Measurements from ENCODE around the gene PGM2.
A peak's percentile ranks its signal among the peaks of the same experiment; 100 is the strongest.
"Not testable (repeated sequence)": the region's sequence is repeated elsewhere in the genome, so short reads cannot be mapped to it uniquely, and the experiment has no call there.

Gene PGM2

DNA sequence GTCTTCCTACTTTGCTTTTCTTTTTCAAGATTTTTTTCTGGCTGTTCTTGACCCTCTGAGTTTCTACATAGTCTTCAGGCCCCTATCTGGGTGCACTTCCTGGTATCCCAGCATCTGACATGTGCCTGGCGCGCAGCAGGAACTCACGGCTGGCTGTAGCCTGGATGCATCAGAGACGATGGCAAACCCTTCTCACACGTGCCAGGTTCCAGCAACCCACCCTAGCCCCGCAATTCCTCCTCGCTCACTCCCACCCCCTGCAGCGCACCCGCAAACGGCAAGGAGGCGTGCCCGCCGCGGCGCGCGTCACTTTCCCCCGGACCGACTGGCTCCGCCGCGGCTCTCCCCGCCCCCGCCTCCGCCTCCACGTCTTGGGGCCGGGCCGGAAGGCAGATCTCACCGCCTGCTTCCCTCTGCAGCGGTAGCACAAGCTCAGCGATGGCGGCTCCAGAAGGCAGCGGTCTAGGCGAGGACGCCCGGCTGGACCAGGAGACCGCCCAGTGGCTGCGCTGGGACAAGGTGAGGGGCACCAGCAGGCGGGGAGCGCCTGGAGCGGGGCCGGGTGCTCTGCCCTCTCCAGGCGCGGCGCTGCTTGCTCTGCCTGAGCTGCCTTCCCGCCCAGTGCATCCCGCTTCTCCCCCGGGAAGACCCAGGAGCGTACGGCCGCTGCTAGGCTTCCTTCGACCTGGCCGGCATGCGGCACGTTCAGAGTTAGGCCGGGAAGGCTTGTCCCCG is at the start of gene PGM2:
TSS of gene PGM2 (plus strand) at position 392 of the 735 bp plus-strand sequence. CDS start at position 439, 47 bp downstream.
- DNase-seq (ENCODE audit: extremely low read depth, low read depth), result peak; percentile 36
- TF ChIP-seq, protein P1, sequence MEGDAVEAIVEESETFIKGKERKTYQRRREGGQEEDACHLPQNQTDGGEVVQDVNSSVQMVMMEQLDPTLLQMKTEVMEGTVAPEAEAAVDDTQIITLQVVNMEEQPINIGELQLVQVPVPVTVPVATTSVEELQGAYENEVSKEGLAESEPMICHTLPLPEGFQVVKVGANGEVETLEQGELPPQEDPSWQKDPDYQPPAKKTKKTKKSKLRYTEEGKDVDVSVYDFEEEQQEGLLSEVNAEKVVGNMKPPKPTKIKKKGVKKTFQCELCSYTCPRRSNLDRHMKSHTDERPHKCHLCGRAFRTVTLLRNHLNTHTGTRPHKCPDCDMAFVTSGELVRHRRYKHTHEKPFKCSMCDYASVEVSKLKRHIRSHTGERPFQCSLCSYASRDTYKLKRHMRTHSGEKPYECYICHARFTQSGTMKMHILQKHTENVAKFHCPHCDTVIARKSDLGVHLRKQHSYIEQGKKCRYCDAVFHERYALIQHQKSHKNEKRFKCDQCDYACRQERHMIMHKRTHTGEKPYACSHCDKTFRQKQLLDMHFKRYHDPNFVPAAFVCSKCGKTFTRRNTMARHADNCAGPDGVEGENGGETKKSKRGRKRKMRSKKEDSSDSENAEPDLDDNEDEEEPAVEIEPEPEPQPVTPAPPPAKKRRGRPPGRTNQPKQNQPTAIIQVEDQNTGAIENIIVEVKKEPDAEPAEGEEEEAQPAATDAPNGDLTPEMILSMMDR (IDR thresholded peaks at IDR 0.05; ENCODE audit: low read depth, low read length, missing control alignments), result no peak
- peak within 1 kb of the TSS; percentile 91 for H3K4me3 ChIP-seq (replicated peaks; ENCODE audit: low read depth, low read length)

DNA sequence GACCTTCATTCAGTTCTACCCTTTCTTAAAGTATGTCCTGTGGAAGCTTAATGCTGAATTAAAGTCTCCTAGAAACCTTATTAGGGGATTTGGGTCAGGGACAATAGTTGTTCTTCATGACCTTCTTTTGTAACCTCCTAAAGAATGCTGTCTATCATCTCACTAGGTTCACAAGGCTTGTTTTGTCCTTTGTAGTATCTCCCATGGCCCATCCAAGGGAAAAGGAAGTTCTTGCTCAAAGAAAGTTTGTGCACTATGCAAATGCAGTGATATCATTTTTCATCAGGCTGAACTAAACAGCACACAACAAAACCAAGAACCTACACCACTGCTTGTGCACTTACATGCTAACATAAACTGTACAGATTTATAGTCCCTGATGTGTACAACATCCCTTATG is 46.6 kb upstream of the PGM2 start:
- no peak for DNase-seq (ENCODE audit: extremely low read depth, low read depth)
- no peak overlapping the region for H3K4me3 ChIP-seq (replicated peaks; ENCODE audit: low read depth, low read length)
- TF ChIP-seq, protein P1 (IDR thresholded peaks at IDR 0.05; ENCODE audit: low read depth, low read length, missing control alignments), result no peak

DNA sequence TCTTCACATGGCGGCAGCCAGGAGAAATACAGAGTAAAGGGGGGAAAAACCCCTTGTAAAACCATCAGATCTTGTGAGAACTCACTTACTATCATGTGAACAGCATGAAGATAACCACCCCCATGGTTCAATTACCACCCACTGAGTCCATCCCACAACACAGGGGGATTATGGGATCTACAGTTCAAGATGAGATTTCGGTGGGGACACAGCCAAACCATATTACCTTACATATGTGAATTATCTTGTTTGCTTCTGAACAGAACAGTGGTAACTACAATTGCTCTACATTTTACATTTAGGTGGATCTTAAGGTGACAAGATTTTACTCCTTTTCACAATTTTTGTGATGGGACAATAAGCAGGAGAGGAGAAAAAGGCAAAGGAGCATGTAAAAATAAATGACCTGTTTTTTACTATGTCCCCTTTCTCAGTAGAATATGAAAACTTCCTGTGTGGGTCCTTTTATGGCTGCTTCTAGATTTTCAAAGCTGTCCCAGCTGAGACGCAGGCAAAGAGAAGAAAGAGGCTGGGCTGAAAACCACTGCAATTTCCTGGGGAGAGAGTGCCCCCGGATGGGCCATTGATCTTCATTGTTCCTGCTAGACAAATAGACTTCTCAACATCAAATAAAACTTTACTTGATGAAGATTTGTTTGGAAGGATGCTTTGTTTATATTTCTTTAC is 45.9 kb upstream of the PGM2 start:
- no peak overlapping the region for H3K4me3 ChIP-seq (replicated peaks; ENCODE audit: low read depth, low read length)
- TF ChIP-seq, protein P1 (IDR thresholded peaks at IDR 0.05; ENCODE audit: low read depth, low read length, missing control alignments), result no peak
- DNase-seq (ENCODE audit: extremely low read depth, low read depth), result no peak

DNA sequence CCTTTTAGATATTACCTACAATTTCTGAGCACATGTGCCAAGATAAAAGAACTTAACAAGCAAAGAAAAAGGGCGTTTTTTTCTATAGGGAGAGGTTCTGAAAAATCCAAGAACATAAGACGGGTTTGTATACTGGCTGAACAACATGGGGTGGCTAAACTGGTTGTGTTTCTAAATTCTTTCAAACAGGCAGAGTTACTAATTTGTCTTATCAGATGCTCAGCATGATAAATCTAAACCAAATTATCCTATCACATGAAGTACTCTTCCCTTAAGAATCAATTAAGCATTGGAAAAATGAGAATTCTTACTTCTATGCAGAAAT is 45.4 kb upstream of the PGM2 start:
- TF ChIP-seq, protein P1 (IDR thresholded peaks at IDR 0.05; ENCODE audit: low read depth, low read length, missing control alignments), result no peak
- no peak overlapping the region for H3K4me3 ChIP-seq (replicated peaks; ENCODE audit: low read depth, low read length)
- no peak for DNase-seq (ENCODE audit: extremely low read depth, low read depth)

DNA sequence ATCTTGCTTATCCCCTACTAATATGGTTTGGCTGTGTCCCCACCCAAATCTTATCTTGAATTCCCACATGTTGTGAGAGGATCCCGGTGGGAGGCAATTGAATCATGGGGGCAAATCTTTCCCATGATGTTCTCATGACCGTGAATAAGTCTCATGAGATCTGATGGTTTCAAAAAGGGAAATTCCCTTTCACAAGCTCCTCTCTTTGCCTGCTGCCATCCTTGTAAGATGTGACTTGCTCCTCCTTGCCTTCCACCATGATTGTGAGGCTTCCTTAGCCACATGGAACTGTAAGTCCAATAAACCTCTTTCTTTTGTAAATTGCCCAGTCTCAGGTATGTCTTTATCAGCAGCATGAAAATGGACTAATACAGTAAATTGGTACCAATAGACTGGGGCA is 40.2 kb upstream of the PGM2 start:
- H3K4me3 ChIP-seq (replicated peaks; ENCODE audit: low read depth, low read length); DNase-seq (ENCODE audit: extremely low read depth, low read depth): not testable (repeated sequence)

DNA sequence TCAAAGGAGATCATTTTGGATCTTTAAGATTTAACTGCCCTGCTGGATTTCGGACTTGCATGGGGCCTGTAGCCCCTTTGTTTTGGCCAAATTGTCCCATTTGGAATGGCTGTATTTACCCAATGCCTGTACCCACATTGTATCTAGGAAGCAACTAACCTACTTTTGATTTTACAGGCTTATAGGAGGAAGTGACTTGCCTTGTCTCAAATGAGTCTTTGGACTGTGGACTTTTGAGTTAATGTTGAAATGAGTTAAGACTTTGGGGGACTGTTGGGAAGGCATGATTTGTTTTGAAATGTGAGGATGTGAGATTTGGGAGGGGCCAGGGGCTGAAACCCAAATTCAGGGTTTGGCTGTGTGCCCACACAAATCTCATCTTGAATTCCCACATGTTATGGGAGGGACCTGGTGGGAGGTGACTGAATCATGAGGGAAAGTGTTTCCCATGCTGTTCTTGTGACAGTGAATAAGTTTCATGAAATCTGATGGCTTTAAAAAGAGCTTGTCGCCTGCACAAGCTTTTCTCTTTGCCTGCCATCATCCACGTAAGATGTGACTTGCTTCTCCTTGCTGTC is 38.5 kb upstream of the PGM2 start:
- not testable (repeated sequence) for H3K4me3 ChIP-seq (replicated peaks; ENCODE audit: low read depth, low read length); DNase-seq (ENCODE audit: extremely low read depth, low read depth)

DNA sequence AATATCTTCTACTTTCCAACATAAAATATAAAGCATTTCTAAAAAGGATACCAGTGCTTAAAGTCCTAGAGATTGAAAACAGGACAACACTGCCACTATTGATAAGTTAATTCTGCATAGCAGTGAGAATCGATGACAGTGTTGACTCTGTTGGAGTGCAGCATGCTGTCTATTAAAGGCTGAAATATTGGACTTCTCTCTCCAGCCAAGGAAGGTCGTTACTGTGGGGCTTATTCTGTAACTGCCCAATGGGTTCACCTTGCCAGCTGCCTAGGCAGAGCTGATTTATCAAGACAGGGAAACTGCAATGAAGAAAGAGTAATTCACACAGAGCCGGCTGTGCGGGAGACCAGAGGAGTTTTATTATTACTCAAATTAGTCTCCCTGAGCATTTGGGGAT is 37.7 kb upstream of the PGM2 start:
- no peak for DNase-seq (ENCODE audit: extremely low read depth, low read depth)
- H3K4me3 ChIP-seq (replicated peaks; ENCODE audit: low read depth, low read length), result no peak overlapping the region
- TF ChIP-seq, protein P1 (IDR thresholded peaks at IDR 0.05; ENCODE audit: low read depth, low read length, missing control alignments), result no peak

Measured in HFF-Myc (cell line).